Measurements from ENCODE around the gene ALLC.
A peak's percentile ranks its signal among the peaks of the same experiment; 100 is the strongest.
"Not testable (repeated sequence)": the region's sequence is repeated elsewhere in the genome, so short reads cannot be mapped to it uniquely, and the experiment has no call there.

ALLC gene

GRCh38 chr2:3655871-3656761 lies 1.9 kb upstream of the ALLC start:
- no peak for DNase-seq (ENCODE audit: low spot score)

DNA sequence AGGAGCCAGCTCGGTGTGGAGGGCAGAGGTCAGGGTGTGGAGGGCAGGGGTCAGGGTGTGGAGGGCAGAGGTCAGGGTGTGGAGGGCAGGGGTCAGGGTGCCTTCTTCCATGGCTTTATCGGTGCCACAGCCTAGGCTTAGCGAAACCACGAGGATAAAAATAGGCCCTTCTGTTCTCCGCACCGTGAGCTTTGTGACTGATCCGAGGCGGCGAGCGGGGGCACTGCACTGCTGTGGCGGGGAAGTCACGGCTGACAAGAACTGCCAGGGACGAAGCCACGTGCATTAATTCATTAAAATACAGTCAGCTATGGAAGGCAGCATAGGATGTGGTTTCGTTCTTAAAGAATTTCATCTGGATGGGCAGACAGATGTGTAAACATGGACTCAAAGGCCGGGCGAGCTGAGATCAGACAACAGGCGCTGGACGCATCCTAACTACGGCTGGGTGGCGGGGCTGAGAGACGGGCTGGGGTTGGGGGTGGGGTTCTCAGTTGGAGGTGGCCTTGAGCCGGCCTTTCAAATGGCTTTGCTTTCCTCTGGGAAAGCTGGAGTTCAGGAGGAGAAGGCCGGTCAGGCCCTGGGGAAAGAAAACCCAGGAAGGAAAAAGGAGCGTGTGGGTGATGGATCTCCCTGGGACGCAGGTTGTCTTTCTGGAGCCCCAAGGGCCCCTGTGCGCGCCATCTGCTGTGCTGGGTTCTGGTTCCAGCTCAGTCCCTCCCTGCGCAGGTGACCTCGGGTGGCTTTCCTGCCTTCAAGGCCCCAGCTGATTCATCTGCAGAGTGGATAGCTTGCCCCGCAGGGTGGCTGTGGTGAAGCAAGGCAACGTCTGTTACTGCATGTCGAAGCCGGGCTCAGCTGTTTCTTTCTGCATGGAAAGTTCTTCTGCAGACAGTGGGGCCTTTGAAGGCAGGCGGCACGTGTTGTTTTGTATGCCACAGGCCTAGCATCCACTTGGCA lies 958 bp upstream of the ALLC start:
- DNase-seq (ENCODE audit: low spot score), result peak; percentile 79

DNA sequence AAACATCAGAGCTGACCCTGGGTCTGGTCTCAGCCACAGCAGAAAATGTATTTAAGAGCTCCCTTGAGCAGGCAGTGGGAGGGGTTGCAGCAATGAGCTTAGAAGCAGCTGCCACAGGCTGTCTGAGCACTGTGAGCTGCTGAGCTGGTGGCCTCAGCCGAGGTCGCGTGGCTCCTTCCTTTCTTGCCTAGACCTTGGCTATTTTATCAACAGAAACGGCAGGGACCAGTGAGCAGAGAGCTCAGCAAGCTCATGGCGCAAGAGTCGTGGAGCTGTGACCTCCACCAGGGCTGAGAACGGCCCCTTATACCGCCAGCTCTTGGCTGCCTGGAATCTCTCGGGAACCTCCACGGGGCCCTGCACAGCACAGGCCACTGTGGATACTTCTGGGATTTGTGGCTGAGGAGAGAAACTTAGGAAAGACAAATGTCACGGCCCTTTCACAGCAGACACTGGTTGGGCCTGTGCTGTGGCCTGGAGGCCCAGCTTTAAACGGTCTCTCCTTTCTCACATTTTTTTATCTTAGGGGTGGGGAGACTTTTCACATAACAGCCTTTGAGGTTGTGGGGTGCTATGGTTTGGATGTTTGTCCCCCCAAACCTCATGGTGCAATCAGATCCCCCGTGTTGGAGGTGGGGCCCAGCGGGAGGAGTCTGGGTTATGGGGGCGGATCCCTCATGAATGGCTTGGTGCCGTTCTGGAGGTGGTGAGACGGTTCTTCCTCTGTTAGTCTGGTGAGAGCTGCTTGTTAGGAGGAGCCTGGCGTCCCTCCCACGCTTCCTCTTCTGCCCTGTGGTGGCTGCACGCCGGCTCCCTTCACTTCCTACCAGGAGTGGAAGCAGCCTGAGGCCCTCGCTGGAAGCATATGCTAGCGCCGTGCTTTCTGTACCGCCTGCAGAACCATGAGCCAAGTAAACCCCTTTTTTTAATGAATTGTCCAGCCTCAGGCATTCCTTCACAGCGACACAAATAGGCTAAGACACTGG lies 1.7 kb downstream of the ALLC start:
- DNase-seq (ENCODE audit: low spot score), result no peak

GRCh38 chr2:3660640-3661039 lies 2.6 kb downstream of the ALLC start:
- not testable (repeated sequence) for DNase-seq (ENCODE audit: low spot score)

DNA sequence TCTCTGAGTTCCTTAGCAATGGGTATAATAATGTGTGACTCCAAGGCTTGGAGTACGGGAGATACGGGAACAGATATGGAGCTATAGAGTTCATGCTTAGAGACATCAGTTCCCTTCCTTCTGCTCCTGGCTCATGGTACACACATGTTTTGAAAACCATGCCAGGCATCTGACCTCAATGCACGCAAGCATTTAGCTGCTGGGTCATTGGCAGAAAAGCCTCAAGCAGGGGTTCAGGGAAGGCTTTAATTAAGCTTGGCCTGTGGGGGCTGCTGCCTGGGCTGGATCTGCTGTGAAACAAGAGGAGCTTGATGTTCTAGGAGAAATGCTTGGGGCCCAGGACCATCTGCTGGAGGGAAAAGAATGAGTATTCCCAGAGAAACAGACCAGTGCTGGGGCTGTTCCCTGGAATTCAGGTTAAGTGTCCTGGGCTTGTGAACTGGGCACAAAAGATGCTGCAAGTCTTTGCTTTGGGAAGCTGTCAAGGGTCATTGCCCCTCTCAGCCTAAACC lies 3.2 kb downstream of the ALLC start:
- no peak for DNase-seq (ENCODE audit: low spot score)

GRCh38 chr2:3662239-3662638 lies 4.2 kb downstream of the ALLC start:
- DNase-seq (ENCODE audit: low spot score), result no peak

DNA sequence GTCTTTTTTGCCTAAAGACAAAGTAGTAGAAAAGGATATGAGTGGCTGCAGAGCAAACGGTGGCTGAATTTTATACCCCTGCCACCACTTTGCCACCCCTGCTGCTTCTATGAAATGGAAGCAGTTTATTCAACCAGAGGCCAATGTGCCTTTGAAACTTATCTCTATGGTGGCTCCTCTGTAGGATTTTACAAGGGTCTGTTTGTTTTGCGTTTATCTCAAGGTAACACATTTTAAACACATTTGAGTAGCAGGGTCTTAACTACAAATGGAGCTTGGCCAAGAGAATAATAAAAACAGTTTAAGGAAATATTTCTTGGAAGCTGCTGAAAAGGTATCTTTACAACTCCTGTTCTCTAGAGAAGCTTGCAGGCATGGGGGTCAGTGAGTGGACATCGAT lies 6.1 kb downstream of the ALLC start:
- DNase-seq (ENCODE audit: low spot score), result no peak

DNA sequence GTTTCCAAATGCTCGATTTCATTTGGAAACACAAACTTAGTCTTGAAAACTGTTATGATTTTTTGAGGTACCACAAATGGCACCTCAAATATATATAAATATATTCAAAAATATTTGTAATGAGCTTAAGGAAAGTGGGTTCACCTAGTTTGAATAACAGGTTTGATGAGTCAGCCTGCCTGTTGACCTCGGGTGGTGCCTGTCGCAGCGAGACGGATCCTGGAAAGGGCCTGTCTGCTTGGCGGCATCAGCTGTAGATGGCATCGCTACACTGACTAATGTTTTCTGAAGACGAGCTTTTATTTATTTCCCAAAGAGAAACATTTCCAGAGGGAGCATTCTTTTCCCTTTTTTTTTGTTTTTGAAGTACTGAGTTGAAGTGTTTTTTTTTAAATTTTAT lies 6.9 kb downstream of the ALLC start:
- DNase-seq (ENCODE audit: low spot score), result no peak

- DNase-seq (ENCODE audit: low spot score), result no peak
Observed at GRCh38 chr2:3665886-3666612, 8.0 kb downstream of the ALLC start.

- no peak for DNase-seq (ENCODE audit: low spot score)
Observed at GRCh38 chr2:3666613-3666975, 8.6 kb downstream of the ALLC start.

DNA sequence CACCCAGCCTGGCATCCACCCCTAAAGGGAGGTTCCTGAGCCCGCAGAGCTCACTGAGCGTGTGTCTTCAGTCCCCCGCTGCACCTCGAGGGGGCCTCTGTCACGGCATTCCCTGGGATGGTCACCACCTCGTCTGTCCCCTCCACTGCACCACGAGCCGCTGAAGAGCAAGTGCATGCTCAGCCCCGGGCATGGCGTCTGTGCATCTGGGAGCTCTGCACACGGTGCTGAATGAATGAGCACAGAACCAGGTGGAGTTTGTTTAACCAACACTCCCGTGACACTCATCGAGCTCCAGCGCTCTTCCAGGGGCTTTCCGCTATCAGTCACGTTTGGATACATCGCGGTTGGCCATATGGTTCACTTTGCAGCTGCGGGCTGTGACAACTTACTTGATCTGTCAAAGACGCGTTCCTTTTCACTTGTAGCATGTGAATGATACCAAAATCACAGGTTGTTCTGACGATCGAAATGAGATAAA lies 9.2 kb downstream of the ALLC start:
- no peak for DNase-seq (ENCODE audit: low spot score)

- DNase-seq (ENCODE audit: low spot score), result no peak
Observed at GRCh38 chr2:3669656-3670055, 11.7 kb downstream of the ALLC start.

GRCh38 chr2:3670376-3670775 lies 12.4 kb downstream of the ALLC start:
- DNase-seq (ENCODE audit: low spot score), result no peak

DNA sequence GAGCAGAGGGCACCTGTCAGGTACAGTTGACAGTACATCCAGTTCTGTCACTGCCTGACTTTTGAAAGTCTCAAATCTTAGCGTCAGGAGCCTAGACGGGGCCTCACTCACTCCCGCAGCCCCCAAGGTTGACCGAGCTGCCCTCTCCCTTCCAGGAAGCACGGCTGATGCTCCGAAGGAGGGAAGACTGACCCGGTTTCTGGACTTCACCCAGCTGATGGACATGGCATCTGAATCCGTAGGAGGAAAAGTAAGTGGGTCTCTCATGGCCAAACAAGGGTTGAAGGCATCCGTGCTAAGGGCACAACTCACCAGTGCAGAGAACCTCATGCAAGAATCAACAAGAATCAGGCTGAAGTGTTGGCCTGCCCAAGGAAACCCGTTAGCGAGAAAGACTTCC lies 12.9 kb downstream of the ALLC start:
- DNase-seq (ENCODE audit: low spot score), result no peak

- DNase-seq (ENCODE audit: low spot score), result no peak
Observed at GRCh38 chr2:3672861-3673678, 15.1 kb downstream of the ALLC start.

GRCh38 chr2:3674066-3674845 lies 16.3 kb downstream of the ALLC start:
- DNase-seq (ENCODE audit: low spot score), result no peak

- no peak for DNase-seq (ENCODE audit: low spot score)
Observed at GRCh38 chr2:3675687-3676086, 17.7 kb downstream of the ALLC start.

DNA sequence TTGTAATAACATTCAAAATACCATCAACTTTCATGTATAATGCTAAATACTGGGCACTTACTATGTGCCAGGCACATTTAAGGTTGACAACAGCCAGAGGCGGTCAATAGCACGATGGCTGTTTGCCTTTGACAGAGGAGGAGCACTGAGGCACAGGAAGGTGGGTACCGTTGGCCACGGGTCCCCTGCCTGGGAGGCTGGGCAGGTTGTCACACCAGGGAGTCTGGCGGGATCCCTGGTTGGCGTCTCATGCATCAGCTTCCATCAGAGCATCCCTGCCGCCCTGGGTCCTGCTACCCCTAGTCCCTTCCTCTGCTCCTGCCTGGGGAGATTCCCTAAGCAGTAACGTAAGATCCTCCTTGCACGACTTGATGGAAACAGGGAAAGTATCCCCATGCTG lies 19.4 kb downstream of the ALLC start:
- no peak for DNase-seq (ENCODE audit: low spot score)

DNA sequence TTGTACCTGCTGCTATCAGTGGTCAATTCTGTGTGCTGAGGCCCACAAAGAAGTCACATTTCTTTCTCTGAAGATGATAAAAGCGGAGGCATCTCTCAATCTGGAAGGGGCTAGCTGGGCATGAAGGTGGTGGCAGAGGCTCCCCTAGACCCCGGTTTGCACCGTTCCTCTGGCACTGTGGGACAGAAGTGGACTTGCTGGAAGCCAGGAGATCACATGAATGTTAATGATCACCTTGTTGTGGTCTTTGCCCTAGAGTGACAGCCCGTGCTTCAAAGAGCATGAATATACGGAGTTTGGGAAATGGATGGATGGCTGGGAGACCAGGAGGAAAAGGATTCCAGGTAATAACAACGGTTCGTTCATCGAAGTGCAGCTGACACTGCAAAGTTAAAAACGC lies 20.2 kb downstream of the ALLC start:
- no peak for DNase-seq (ENCODE audit: low spot score)

All from putamen (tissue), 1 donor.